ENCODE data around the gene ITGAX.
"Not testable (repeated sequence)": the region's sequence is repeated elsewhere in the genome, so short reads cannot be mapped to it uniquely, and the experiment has no call there.

Gene ITGAX

DNA sequence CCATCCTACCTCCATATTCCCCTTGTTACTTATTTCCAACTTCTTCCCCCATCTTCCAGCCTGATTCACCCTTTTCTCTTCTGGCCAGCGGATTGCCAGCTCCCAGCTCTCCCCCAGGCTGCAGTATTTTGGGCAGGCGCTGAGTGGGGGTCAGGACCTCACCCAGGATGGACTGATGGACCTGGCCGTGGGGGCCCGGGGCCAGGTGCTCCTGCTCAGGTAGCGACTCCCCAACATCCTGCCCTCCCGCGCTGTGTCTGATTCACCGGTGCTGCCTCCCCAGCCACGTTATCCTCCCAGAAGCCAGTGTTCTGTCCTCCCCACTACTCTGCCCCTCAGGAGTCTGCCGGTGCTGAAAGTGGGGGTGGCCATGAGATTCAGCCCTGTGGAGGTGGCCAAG is 57.8 kb downstream of the ITGAX start:
- FAIRE-seq = no peak

DNA sequence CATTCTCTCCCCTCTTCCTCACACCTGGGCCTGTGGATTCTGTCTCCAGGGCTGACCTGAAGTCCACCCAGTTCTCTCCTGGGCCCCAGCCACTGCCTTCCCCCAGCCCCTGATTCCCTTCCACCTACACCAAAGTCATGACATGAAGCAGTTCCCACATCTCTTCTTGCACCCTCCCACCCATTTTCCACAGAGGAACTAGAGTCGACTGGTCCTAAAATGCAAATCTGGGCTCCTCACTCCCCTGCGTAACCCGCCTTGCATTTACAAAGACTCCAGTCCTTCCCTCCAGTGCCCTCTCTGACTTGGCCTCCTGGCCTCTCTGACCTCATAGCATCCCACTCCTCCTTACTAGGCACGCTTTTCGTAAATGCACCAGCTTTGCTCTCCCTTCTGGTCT is 58.4 kb downstream of the ITGAX start:
- no peak for FAIRE-seq

GRCh38 chr16:31413943-31414342 is 59.0 kb downstream of the ITGAX start:
- FAIRE-seq = no peak

GRCh38 chr16:31414706-31415105 is 59.7 kb downstream of the ITGAX start:
- no peak for FAIRE-seq

- no peak for FAIRE-seq
These were observed 61.4 kb downstream of the ITGAX start for GRCh38 chr16:31416371-31416770.

DNA sequence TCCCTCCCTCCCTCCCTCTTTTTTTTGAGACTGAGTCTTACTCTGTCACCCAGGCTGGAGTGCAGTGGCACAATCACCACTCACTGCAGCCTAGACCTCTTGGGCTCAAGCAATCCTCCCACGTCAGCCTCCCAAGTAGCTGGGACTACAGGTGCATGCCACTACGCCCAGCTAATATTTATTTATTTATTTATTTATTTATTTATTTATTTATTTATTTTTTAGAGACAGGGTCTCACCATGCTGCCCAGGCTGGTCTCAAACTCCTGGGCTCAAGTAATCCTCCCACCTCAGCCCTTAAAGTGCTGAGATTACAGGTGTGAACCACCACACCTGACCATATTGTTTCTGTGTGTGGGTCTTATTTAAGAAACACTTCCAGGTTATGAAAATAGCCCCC is 62.1 kb downstream of the ITGAX start:
- not testable (repeated sequence) for FAIRE-seq

- FAIRE-seq = no peak
These were observed 62.9 kb downstream of the ITGAX start for GRCh38 chr16:31417916-31418315.

DNA sequence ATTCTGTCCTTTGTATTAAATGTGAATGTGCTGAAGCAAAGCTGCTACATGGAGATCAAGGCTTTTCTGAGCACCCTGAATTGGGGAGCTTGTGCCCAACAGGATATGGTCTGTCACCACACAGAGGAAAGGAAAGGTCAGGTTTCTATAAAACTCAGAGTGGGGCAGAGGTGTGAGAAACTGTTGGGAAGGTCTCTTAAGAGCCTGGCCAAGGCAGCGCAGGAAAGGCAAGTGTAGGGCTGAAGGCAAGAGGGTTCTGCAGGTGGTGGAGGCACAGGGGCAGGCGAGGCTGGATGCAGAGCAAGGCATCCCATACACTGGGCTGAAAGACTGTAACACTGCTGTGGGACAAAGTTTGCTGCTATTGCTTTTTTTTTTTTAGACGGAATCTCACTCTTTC is 65.1 kb downstream of the ITGAX start:
- no peak for FAIRE-seq

GRCh38 chr16:31421587-31421986 is 66.6 kb downstream of the ITGAX start:
- no peak for FAIRE-seq

DNA sequence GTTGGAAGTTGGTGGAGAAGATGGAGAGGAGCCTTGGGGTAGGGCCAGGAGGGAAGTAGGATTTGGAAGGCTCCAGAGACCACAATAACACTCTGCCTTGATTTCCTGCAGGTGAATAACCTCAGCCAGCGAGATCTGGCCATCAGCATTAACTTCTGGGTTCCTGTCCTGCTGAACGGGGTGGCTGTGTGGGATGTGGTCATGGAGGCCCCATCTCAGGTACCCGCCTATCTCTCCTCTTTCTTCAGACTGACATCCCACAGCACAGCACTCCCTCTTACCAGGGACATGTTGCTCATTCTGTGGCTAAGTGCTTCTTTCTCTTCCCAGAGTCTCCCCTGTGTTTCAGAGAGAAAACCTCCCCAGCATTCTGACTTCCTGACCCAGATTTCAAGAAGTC is 68.3 kb downstream of the ITGAX start:
- no peak for FAIRE-seq

DNA sequence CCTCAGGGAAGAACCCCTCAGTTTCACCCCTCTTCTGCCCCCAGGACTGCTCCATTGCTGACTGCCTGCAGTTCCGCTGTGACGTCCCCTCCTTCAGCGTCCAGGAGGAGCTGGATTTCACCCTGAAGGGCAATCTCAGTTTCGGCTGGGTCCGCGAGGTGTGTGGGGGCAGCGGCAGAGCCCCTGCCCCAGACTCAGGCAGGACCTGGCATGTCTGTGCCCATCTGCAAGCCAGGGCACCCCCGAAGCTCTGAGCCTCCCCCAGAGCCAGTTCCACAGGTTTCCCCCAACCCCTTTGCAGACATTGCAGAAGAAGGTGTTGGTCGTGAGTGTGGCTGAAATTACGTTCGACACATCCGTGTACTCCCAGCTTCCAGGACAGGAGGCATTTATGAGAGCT is 68.8 kb downstream of the ITGAX start:
- no peak for FAIRE-seq

GRCh38 chr16:31427441-31428278 is 72.7 kb downstream of the ITGAX start:
- no peak for FAIRE-seq

- no peak for FAIRE-seq
These were observed 73.3 kb downstream of the ITGAX start, which contains the start of gene COX6A2 for GRCh38 chr16:31428279-31428597. Gene COX6A2, minus strand, starts transcription at chr16:31428360. Its CDS starts 35 bp downstream, at chr16:31428325.

- no peak for FAIRE-seq
These were observed 73.8 kb downstream of the ITGAX start for GRCh38 chr16:31428638-31429247.

DNA sequence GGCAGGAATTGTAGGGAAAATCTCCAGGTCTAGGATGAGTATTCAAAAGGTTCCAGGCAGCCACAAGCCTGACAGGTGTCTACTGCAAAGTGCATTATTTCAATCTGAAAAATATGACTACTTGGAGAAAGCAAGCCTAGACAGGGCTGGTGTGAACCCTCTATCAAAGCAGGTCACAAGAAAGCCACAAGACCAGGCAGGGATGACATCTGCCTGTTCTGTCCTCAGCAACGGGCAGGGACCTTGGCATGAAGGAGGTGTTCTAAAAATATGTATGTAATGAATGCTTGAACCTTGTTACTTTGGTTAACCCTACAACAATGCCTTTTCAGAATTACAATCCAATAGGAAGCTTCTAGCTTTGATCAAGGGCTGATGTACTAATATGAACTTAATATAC is 74.3 kb downstream of the ITGAX start:
- no peak for FAIRE-seq

DNA sequence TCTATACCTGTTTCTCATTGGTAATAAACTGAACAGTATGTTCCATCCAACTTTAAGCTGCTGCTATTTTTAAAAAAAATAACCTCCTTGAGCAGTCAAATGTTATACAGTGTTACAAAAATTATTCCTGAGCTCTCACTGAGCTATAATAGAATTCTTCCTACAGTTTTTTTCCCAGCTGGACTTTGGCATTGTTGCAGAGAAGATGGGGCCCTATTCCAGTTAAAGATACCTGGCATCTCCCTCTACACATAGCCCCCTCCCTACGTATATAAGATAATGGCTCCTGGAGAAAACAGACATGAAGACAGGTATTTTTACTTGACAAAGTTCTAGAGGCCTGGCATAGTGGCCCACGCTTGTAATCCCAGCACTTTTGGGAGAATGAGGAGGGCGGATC is 74.8 kb downstream of the ITGAX start:
- no peak for FAIRE-seq

DNA sequence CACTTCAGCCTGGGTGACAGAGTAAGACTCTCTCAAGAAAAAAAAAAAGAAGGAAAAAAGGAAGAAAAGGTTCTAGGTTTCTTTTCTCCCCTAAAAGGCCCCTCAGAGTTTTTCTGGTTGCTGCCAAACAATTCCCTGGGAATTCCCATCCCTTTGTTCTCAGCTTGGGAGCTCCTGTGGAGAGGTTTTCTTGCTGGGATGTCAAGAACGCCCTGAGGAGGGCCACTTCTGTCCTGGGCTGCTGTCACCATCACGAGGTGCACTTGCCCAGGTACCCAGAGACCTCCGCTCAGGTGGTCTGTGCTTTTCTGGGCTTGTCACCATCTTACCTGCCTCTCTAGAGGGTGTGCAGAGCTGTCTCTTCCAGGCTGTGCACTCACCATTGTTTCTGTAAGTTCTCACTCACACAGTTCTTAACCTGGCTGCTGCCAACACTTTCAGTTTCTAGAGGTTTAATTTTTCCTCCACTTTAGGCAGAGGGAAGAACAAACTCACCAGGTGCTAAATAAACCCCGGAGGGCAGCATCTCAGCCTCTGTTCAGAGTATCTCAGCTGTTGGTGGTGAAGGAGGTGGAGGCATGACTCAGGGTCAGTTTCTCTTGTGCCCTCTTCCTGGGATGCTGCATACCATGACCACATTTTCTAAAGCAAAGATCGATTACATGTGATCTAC is 75.5 kb downstream of the ITGAX start:
- FAIRE-seq = no peak

All from endometrium (tissue), 2 donors.